Measurements from ENCODE around the gene B4GALNT4.

GRCh38 chr11:337711-338110, 31.6 kb upstream of the B4GALNT4 start:
- TF ChIP-seq CTCF (IDR thresholded peaks at IDR 0.05) = no peak
- no peak for TF ChIP-seq EZH2 (IDR thresholded peaks at IDR 0.05)
- TF ChIP-seq EZH2phosphoT487 (IDR thresholded peaks at IDR 0.05) = no peak

Measured in neural progenitor cell (in vitro differentiated cells).